ENCODE data around the gene GRSF1. TPM values are rescaled to one million over a fixed set of nuclear protein-coding genes. Genes with fewer than 3 reads are reported as not detected.
"Not testable (repeated sequence)": the region's sequence is repeated elsewhere in the genome, so short reads cannot be mapped to it uniquely, and the experiment has no call there.

GRSF1 gene
- total RNA-seq, 1 experiment from 2014 or later, result 108 TPM

DNA sequence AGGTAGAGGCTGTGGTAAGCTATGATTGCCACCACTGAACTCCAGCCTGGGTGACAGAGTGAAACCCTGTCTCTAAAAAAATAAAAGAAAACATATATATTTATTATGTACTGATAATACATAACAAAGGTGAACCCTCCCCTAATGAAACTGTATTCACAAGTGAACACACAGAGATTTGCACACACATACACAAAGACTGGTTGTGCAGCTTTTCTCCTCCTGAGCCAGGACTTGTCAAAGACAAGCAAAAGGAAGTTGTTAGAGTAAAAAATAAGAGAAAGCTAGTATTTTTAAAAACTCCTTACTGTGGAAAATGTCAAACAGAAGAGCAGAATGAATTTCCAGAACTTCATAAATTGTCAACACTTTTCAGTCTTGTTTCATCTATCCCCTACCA lies 1.5 kb upstream of the GRSF1 start:
- no peak overlapping the region for H2BK120ac ChIP-seq (ENCODE audit: low read depth, low read length, poor library complexity, severe bottlenecking)
- no peak overlapping the region for H3K23ac ChIP-seq (ENCODE audit: insufficient read length, low read depth, low read length)
- H3K4me1 ChIP-seq (ENCODE audit: insufficient read depth, low read length), result 0 out of 2 replicates have a peak, but pooled peaks cover 3% of the 10 kb centered on the region
- H4K20me1 ChIP-seq (ENCODE audit: control insufficient read depth, insufficient read depth, insufficient read length), result no peaks in the 10 kb centered on the region
- no peak overlapping the region for H4K8ac ChIP-seq (replicated peaks; ENCODE audit: insufficient read length, low read depth, low read length)
- H3K18ac ChIP-seq (ENCODE audit: insufficient read length, low read depth, low read length), result no peak overlapping the region
- Mint-ChIP-seq H3K36me3 (ENCODE audit: insufficient read depth in 1 of 3, low read depth in 3 of 3) (peaks cover under 1 to 10% (median 5%) of the 10 kb centered on the region in 3 experiments; a peak in 6 of 7 replicates), H3K27ac (peak overlapping the region in 1 of 3 experiments; percentile 92; a peak in 2 of 7 replicates), H3K9me3 (no peaks in the 10 kb centered on the region), H3K4me3 (no peak overlapping the region; a peak in 1 of 5 replicates), H3K27me3 (ENCODE audit: low read depth) (no peaks in the 10 kb centered on the region; the same call in 1 of the 2 replicates), H3K4me1 (peaks cover 17 to 22% of the 10 kb centered on the region in 2 experiments)
- no peak overlapping the region for H3K9ac ChIP-seq (ENCODE audit: extremely low read depth, insufficient read length, low read length)
- no peak for DNase-seq
- H3K79me1 ChIP-seq (ENCODE audit: insufficient read depth, low read depth, low read length, poor library complexity, severe bottlenecking), result no peaks in the 10 kb centered on the region
- H3K14ac ChIP-seq (ENCODE audit: insufficient read depth, low read length), result no peak overlapping the region
- peaks cover 6% of the 10 kb centered on the region for H3K23me2 ChIP-seq (ENCODE audit: insufficient read length, low read depth, low read length, poor library complexity, severe bottlenecking)
- H2BK15ac ChIP-seq (ENCODE audit: low read depth, low read length), result no peak overlapping the region
- no peak overlapping the region for H2BK12ac ChIP-seq (ENCODE audit: insufficient read length, low read depth, low read length)
- H3K79me2 ChIP-seq (ENCODE audit: insufficient read depth, low read length), result peaks cover 25% of the 10 kb centered on the region
- no peaks in the 10 kb centered on the region for H3K27me3 ChIP-seq (ENCODE audit: insufficient read depth, low read length)
- no peak overlapping the region for H3K56ac ChIP-seq (ENCODE audit: insufficient read length, low read depth, low read length)
- no peak overlapping the region for H3T11ph ChIP-seq (ENCODE audit: low read length)
- no peak overlapping the region for H4K91ac ChIP-seq (ENCODE audit: insufficient read length, low read depth, low read length)
- no peak overlapping the region for H2AK5ac ChIP-seq (ENCODE audit: insufficient read length, low read length)
- no peak overlapping the region for H4K5ac ChIP-seq (ENCODE audit: insufficient read length, low read depth, low read length)
- no peak overlapping the region for H3K4ac ChIP-seq (ENCODE audit: low read depth, low read length)
- no peak overlapping the region for H3K4me2 ChIP-seq (ENCODE audit: insufficient read depth, insufficient read length, low read length)
- no peak overlapping the region for H2BK5ac ChIP-seq (ENCODE audit: insufficient read length, low read length)
- H3K27ac ChIP-seq (ENCODE audit: insufficient read length, low read depth, low read length), result no peak overlapping the region
- H2AFZ ChIP-seq (ENCODE audit: low read length), result no peak overlapping the region
- no peaks in the 10 kb centered on the region for H3K9me3 ChIP-seq (ENCODE audit: control insufficient read depth, low read depth, low read length)
- H2BK20ac ChIP-seq (ENCODE audit: low read depth, low read length, poor library complexity, severe bottlenecking), result no peak overlapping the region
- TF ChIP-seq, protein P1, sequence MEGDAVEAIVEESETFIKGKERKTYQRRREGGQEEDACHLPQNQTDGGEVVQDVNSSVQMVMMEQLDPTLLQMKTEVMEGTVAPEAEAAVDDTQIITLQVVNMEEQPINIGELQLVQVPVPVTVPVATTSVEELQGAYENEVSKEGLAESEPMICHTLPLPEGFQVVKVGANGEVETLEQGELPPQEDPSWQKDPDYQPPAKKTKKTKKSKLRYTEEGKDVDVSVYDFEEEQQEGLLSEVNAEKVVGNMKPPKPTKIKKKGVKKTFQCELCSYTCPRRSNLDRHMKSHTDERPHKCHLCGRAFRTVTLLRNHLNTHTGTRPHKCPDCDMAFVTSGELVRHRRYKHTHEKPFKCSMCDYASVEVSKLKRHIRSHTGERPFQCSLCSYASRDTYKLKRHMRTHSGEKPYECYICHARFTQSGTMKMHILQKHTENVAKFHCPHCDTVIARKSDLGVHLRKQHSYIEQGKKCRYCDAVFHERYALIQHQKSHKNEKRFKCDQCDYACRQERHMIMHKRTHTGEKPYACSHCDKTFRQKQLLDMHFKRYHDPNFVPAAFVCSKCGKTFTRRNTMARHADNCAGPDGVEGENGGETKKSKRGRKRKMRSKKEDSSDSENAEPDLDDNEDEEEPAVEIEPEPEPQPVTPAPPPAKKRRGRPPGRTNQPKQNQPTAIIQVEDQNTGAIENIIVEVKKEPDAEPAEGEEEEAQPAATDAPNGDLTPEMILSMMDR (conservative IDR thresholded peaks at IDR 0.05), result no peak

DNA sequence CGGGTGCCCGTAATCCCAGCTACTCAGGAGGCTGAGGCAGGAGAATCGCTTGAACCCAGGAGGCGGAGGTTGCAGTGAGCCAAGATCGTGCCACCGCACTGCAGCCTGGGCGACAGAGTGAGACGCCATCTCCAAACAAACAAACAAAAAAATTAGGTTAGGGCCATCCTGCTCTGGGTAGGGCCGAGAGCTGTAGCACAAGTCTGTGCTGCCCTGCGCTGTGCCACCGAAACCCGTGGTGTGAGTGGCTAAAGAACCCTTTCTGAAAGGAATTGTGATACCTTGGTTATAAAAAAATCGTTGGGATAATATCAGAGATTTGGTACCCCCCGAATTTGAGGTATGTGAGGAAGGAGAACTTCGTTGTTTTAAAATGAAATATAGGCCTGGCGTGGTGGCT lies 941 bp upstream of the GRSF1 start:
- not testable (repeated sequence) for H3K27me3 ChIP-seq (ENCODE audit: insufficient read depth, low read length); H4K91ac ChIP-seq (ENCODE audit: insufficient read length, low read depth, low read length); H2BK120ac ChIP-seq (ENCODE audit: low read depth, low read length, poor library complexity, severe bottlenecking); H2AFZ ChIP-seq (ENCODE audit: low read length); H3K23me2 ChIP-seq (ENCODE audit: insufficient read length, low read depth, low read length, poor library complexity, severe bottlenecking); H3K4me3 Mint-ChIP-seq; H2BK12ac ChIP-seq (ENCODE audit: insufficient read length, low read depth, low read length); H4K5ac ChIP-seq (ENCODE audit: insufficient read length, low read depth, low read length); H3K14ac ChIP-seq (ENCODE audit: insufficient read depth, low read length); H3K9me3 ChIP-seq (ENCODE audit: control insufficient read depth, low read depth, low read length); H4K8ac ChIP-seq (replicated peaks; ENCODE audit: insufficient read length, low read depth, low read length); H3K4me2 ChIP-seq (ENCODE audit: insufficient read depth, insufficient read length, low read length); H2BK20ac ChIP-seq (ENCODE audit: low read depth, low read length, poor library complexity, severe bottlenecking); H2AK5ac ChIP-seq (ENCODE audit: insufficient read length, low read length); H2BK15ac ChIP-seq (ENCODE audit: low read depth, low read length); H3K56ac ChIP-seq (ENCODE audit: insufficient read length, low read depth, low read length); H3K9me3 Mint-ChIP-seq; H3K4ac ChIP-seq (ENCODE audit: low read depth, low read length); H3K4me1 ChIP-seq (ENCODE audit: insufficient read depth, low read length); H3K79me1 ChIP-seq (ENCODE audit: insufficient read depth, low read depth, low read length, poor library complexity, severe bottlenecking); H3K18ac ChIP-seq (ENCODE audit: insufficient read length, low read depth, low read length); H3K23ac ChIP-seq (ENCODE audit: insufficient read length, low read depth, low read length); H3K9ac ChIP-seq (ENCODE audit: extremely low read depth, insufficient read length, low read length); H3T11ph ChIP-seq (ENCODE audit: low read length); H4K20me1 ChIP-seq (ENCODE audit: control insufficient read depth, insufficient read depth, insufficient read length); DNase-seq; H3K27me3 Mint-ChIP-seq (ENCODE audit: low read depth); H3K27ac ChIP-seq (ENCODE audit: insufficient read length, low read depth, low read length); H2BK5ac ChIP-seq (ENCODE audit: insufficient read length, low read length)
- H3K36me3 Mint-ChIP-seq (ENCODE audit: insufficient read depth in 1 of 3, low read depth in 3 of 3), result peaks cover 6 to 12% (median 7%) of the 10 kb centered on the region in 3 experiments
- H3K4me1 Mint-ChIP-seq, result peaks cover 17 to 24% of the 10 kb centered on the region in 2 experiments
- peak overlapping the region in 1 of 3 experiments; percentile 67; a peak in 1 of 7 replicates for H3K27ac Mint-ChIP-seq
- peaks cover 29% of the 10 kb centered on the region for H3K79me2 ChIP-seq (ENCODE audit: insufficient read depth, low read length)
- no CpG with 5 or more reads among the region's 16 CpGs for WGBS (ENCODE audit: extremely low coverage, insufficient read length, low lambda C conversion rate)
